Measurements from ENCODE around the gene SPATA13.
"Not testable (repeated sequence)": the region's sequence is repeated elsewhere in the genome, so short reads cannot be mapped to it uniquely, and the experiment has no call there.

SPATA13 gene

GRCh38 chr13:24284889-24285565, 124.5 kb downstream of the SPATA13 start:
- no peak for DNase-seq

GRCh38 chr13:24286624-24287023, 126.1 kb downstream of the SPATA13 start:
- no peak for DNase-seq

GRCh38 chr13:24287748-24288287, 127.3 kb downstream of the SPATA13 start:
- no peak for DNase-seq

DNA sequence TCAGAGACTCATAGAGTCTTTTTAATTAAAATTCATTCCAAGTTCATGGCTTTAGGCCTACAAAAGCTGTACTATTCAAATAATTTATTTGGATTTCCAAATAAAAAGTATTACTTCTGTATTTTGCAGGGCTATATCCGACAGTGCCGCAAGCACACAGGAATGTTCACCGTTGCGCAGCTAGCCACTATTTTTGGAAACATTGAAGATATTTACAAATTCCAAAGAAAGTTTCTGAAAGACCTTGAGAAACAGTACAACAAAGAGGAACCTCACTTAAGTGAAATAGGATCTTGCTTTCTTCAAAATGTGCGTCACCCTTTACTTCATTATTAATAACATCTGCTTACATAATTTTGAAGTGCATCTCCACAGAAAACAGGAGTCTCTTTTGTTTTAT, 128.3 kb downstream of the SPATA13 start:
- DNase-seq, result no peak

- no peak for DNase-seq
Observed at GRCh38 chr13:24290280-24290932, 129.9 kb downstream of the SPATA13 start.

DNA sequence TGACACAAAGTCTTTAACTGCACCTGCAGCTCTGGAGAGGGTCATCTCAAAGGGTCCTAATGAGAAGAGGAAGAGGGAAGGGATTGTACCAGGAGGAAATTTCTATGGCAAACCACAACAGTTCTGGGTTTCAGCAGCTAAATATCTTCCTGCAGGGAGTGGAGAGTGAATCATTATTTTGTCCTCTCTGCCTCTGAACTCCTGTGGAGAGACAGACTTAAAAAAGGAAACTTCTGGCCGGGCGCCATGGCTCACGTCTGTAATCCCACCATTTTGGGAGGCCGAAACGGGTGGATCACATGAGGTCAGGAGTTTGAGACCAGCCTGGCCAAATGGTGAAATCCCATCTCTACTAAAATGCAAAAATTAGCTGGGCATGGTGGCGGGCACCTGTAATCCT, 132.0 kb downstream of the SPATA13 start:
- DNase-seq, result no peak

- no peak for DNase-seq
Observed at GRCh38 chr13:24293746-24294145, 133.2 kb downstream of the SPATA13 start.

- DNase-seq, result no peak
Observed at GRCh38 chr13:24299488-24300114, 139.1 kb downstream of the SPATA13 start.

- DNase-seq, result no peak
Observed at GRCh38 chr13:24301434-24301833, 140.9 kb downstream of the SPATA13 start.

- DNase-seq, result no peak
Observed at GRCh38 chr13:24301911-24302310, 141.4 kb downstream of the SPATA13 start.

DNA sequence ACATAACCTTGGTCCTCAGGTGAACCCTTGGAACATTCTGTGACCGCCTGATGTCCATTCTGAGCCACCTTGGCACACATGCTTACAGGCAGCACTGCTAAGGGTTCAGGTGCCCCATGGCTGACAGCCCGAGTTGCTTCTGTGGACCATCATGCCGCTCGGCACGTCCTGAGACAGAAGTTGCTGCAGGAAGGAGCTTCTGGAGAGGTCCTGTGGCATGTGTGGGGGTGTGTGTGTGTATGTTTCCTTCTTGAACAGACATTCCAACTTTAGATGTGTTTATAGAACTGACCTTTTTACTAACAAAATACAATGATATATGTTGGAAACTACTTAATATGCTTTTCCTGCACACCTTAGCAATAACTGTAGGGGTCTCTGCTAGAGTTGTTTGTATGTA, 144.1 kb downstream of the SPATA13 start:
- no peak for DNase-seq

GRCh38 chr13:24306632-24307031, 146.1 kb downstream of the SPATA13 start:
- DNase-seq, result no peak

GRCh38 chr13:24307211-24308067, 146.9 kb downstream of the SPATA13 start:
- DNase-seq, result no peak

DNA sequence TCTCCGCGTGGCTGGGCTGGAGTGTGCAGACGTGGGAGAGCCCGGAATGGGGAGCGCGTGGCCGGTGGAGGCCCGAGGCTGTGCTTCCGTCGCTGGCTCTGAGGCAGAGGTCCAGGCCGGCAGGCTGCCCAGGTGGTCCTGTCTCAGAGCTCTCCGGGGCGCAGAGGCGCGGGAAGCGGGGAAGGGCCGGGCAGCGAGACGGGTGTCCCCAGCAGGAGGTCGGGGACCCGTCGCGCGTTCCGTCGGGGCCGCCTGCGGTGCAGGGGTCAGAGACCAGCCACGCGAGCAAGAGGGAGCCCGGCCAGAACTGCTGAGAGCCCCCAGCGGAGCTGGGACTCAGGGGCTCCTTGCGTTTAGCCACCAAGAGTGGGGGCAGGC, 147.5 kb downstream of the SPATA13 start:
- DNase-seq, result no peak

- DNase-seq, result no peak
Observed at GRCh38 chr13:24308488-24309020, 148.0 kb downstream of the SPATA13 start.

GRCh38 chr13:24309300-24309699, 148.8 kb downstream of the SPATA13 start, which contains the start of gene C1QTNF9:
Gene C1QTNF9, plus strand, starts transcription at chr13:24309580. Its CDS starts 6,424 bp downstream, at chr13:24316004.
- not testable (repeated sequence) for DNase-seq

GRCh38 chr13:24313439-24313838, 152.9 kb downstream of the SPATA13 start:
- no peak for DNase-seq

GRCh38 chr13:24317835-24318234, 157.3 kb downstream of the SPATA13 start:
- DNase-seq, result not testable (repeated sequence)

GRCh38 chr13:24318878-24319277, 158.4 kb downstream of the SPATA13 start:
- DNase-seq, result not testable (repeated sequence)

DNA sequence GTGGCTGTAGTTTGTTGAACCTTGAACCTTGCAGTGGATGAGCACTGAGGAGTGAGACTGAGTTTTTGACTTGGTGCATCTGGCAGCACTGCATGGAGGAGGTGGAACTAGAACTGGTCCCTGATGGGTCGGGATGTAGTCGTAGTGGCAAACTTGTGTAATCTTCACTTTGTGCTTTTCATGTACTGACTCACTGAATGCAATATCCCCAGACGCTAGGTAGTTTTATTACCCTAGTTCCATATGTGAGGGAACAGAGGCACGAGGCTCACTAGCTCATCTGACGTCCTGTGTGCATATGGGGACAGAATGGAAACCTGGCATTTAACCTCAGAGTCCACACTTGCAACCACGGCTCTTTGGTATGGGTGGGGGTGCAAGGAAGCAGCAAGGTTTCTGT, 159.1 kb downstream of the SPATA13 start:
- not testable (repeated sequence) for DNase-seq

- DNase-seq, result not testable (repeated sequence)
Observed at GRCh38 chr13:24321416-24321815, 160.9 kb downstream of the SPATA13 start.

GRCh38 chr13:24322470-24322869, 161.9 kb downstream of the SPATA13 start:
- not testable (repeated sequence) for DNase-seq

Measured in left hindlimb (tissue), 1 donor.